ENCODE data around the gene SRPK3. TPM values are rescaled to one million over a fixed set of nuclear protein-coding genes. Genes with fewer than 3 reads are reported as not detected.

The SRPK3 gene
- total RNA-seq, 1 donor from 2014 or later = 0.50 TPM

- Mint-ChIP-seq H3K36me3 (ENCODE audit: low read depth) (peaks cover 10% of the 10 kb centered on the region), H3K4me3 (ENCODE audit: unreplicated experiment) (no peak overlapping the region), H3K27me3 (ENCODE audit: low read depth) (no peaks in the 10 kb centered on the region), H3K4me1 (ENCODE audit: low read depth) (no peaks in the 10 kb centered on the region), H3K27ac (ENCODE audit: unreplicated experiment) (no peak overlapping the region), H3K9me3 (ENCODE audit: low read depth) (peaks cover 14% of the 10 kb centered on the region)
- DNase-seq (ENCODE audit: low spot score) = no peak
- TF ChIP-seq CTCF (IDR thresholded peaks at IDR 0.05) = no peak
Observed at GRCh38 chrX:153755136-153755535, 25.7 kb upstream of the SRPK3 start.

GRCh38 chrX:153761863-153762262 is 19.0 kb upstream of the SRPK3 start:
- Mint-ChIP-seq H3K27me3 (ENCODE audit: low read depth) (no peaks in the 10 kb centered on the region), H3K27ac (ENCODE audit: unreplicated experiment) (no peak overlapping the region), H3K9me3 (ENCODE audit: low read depth) (peaks cover 2% of the 10 kb centered on the region), H3K36me3 (ENCODE audit: low read depth) (peaks cover 4% of the 10 kb centered on the region), H3K4me3 (ENCODE audit: unreplicated experiment) (no peak overlapping the region), H3K4me1 (ENCODE audit: low read depth) (peaks cover 10% of the 10 kb centered on the region)
- TF ChIP-seq CTCF (IDR thresholded peaks at IDR 0.05) = no peak
- DNase-seq (ENCODE audit: low spot score) = no peak

- Mint-ChIP-seq H3K4me3 (ENCODE audit: unreplicated experiment) (no peak overlapping the region), H3K27me3 (ENCODE audit: low read depth) (no peaks in the 10 kb centered on the region), H3K4me1 (ENCODE audit: low read depth) (peaks cover 11% of the 10 kb centered on the region), H3K27ac (ENCODE audit: unreplicated experiment) (no peak overlapping the region), H3K36me3 (ENCODE audit: low read depth) (peaks cover under 1% of the 10 kb centered on the region), H3K9me3 (ENCODE audit: low read depth) (peaks cover 2% of the 10 kb centered on the region)
- no peak for DNase-seq (ENCODE audit: low spot score)
- TF ChIP-seq CTCF (IDR thresholded peaks at IDR 0.05) = no peak
Observed at GRCh38 chrX:153762626-153763173, 18.1 kb upstream of the SRPK3 start.

DNA sequence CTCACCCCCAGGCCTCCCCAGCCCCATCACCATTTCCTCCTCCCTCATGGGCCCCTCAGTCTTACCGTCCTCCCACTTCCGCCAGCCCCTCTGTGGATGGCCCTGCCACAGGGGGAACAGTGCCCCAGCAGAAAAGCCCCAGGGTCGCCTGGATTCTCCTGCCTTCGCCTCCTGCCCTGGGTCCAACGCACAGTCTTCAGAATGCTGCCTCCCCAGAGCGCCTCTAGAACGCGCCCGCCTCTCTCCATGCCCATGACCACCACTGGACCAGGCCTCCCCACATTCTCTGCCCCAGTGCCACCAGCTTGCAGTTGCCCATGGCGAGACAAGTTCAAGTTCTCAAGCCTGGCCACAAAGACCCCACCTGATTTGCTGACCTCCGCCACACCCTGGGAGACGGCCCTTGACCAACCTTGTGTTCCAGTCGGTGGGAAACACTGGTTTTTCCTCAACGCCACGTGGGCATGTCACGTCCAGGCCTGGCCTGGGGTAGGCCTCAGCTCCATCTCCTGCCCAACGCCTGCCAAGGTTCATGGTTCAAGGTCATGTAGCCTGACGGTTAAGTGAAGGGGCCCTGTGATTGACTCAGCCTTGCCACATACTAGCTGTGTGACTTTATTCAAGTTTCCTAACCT is 17.4 kb upstream of the SRPK3 start:
- peaks cover 2% of the 10 kb centered on the region for H3K9me3 Mint-ChIP-seq (ENCODE audit: low read depth)
- no peak for DNase-seq (ENCODE audit: low spot score)
- no peak for TF ChIP-seq CTCF (IDR thresholded peaks at IDR 0.05)
- no peak overlapping the region for H3K4me3 Mint-ChIP-seq (ENCODE audit: unreplicated experiment)
- H3K27ac Mint-ChIP-seq (ENCODE audit: unreplicated experiment) = no peak overlapping the region
- H3K27me3 Mint-ChIP-seq (ENCODE audit: low read depth) = no peaks in the 10 kb centered on the region
- H3K4me1 Mint-ChIP-seq (ENCODE audit: low read depth) = peaks cover 11% of the 10 kb centered on the region
- no peaks in the 10 kb centered on the region for H3K36me3 Mint-ChIP-seq (ENCODE audit: low read depth)

- Mint-ChIP-seq H3K36me3 (ENCODE audit: low read depth) (no peaks in the 10 kb centered on the region), H3K9me3 (ENCODE audit: low read depth) (no peaks in the 10 kb centered on the region), H3K4me3 (ENCODE audit: unreplicated experiment) (peak within 1 kb of the TSS; percentile 74), H3K27me3 (ENCODE audit: low read depth) (no peaks in the 10 kb centered on the region), H3K27ac (ENCODE audit: unreplicated experiment) (peak within 1 kb of the TSS; percentile 61), H3K4me1 (ENCODE audit: low read depth) (peaks cover 11% of the 10 kb centered on the region)
- TF ChIP-seq CTCF (IDR thresholded peaks at IDR 0.05) = peak; percentile 87
- DNase-seq (ENCODE audit: low spot score) = peak; percentile 96
Observed at GRCh38 chrX:153763989-153764755, 16.7 kb upstream of the SRPK3 start, which contains the start of gene PLXNB3. Gene PLXNB3 (plus strand): TSS chrX:153764249. CDS start chrX:153765536, 1,287 bp downstream.
